HepG2 (cell line): ENCODE results near the gene LAS1L.

ENCODE experiments used
- CBFB ChIP-seq: sonication (generic); formaldehyde crosslinking; IDR thresholded peaks from 2 replicates; pipeline ENCODE4 v1.4.0; 2020; ENCODE audit warnings: missing genetic modification reagents
- KDM1A ChIP-seq: IDR thresholded peaks from 2 replicates; pipeline ENCODE4 v1.6.1; 2016; ENCODE audit warnings: missing compliant biosample characterization
- KLF16 ChIP-seq, 2 experiments: sonication (generic) in 1 of 2; formaldehyde crosslinking in 1 of 2; IDR thresholded peaks; 2 replicates each; pipeline versions ENCODE4 v1.6.1 to v1.8.0; 2016 to 2023; ENCODE audit warnings: missing genetic modification reagents in 2 of 2, missing compliant biosample characterization in 1 of 2
- POLR2A ChIP-seq, 2 experiments: IDR thresholded peaks; 2 replicates each; pipeline ENCODE4 v1.6.1; 2011; ENCODE audit warnings: low read depth in 2 of 2, low read length in 2 of 2, mild to moderate bottlenecking in 1 of 2, moderate library complexity in 1 of 2; ENCODE audit not compliant: insufficient read depth in 1 of 2

- TF ChIP-seq POLR2A (IDR thresholded peaks at IDR 0.05; ENCODE audit: insufficient read depth in 1 of 2, low read depth in 2 of 2, low read length in 2 of 2) = no peak
- TF ChIP-seq KLF16 (CRISPR knock-in tag; IDR thresholded peaks at IDR 0.05) = no peak
- TF ChIP-seq KDM1A (CRISPR knock-in tag) = no peak
- no peak for TF ChIP-seq CBFB (CRISPR knock-in tag)
Observed at GRCh38 chrX:65493431-65493830, 41.2 kb downstream of the LAS1L start.
